HG03159 (cell line): ENCODE data around the gene SSTR3.
A peak's percentile ranks its signal among the peaks of the same experiment; 100 is the strongest.
"Not testable (repeated sequence)": the region's sequence is repeated elsewhere in the genome, so short reads cannot be mapped to it uniquely, and the experiment has no call there.

ENCODE experiments used
- ATAC-seq: cut with Tn5 transposase; IDR thresholded peaks from one replicate; pipeline ENCODE4 v1.9.1; 2021; ENCODE audit warnings: mild to moderate bottlenecking, moderate library complexity; ENCODE audit not compliant: unreplicated experiment

SSTR3 gene

DNA sequence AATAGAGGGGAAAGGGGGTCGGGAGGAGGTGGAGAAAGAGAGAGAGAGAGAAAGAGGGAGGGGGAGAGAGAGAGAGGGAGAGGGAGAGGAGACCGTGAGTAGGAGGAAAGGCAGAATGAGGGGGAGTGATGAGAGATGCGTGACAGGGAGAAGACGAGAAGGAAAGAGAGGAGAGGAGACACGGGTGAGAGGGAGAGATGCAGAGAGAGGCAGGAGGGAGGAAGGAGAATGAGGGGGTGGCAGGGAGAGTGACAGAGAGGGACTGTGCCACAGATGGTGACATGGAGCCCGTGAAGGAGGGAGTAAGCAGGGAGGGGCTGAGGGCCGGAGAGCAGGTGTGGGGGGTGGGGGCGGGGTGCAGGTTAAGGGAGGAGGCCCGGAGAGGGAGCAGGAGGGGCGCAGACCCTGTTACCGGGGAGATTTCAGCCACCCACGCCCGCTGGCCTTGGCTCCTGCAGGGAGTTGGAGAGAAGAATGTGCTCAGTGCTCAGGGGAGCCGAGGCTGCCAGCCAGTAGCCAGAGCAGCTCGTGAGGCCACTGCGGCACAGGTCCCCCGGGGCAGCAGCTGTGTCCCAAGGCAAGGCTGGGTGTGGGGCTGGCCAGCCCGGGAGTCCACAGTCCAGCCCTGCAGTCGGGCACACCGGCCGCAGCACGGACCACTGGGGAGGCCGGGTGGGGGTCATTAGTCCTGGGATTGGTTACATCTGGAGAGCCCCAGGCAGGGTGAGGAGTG, at the start of gene SSTR3:
TSS of gene SSTR3 (minus strand) at position 304 of the 733 bp plus-strand sequence. CDS start 4,674 bp downstream, outside the sequence.
- no peak for ATAC-seq

DNA sequence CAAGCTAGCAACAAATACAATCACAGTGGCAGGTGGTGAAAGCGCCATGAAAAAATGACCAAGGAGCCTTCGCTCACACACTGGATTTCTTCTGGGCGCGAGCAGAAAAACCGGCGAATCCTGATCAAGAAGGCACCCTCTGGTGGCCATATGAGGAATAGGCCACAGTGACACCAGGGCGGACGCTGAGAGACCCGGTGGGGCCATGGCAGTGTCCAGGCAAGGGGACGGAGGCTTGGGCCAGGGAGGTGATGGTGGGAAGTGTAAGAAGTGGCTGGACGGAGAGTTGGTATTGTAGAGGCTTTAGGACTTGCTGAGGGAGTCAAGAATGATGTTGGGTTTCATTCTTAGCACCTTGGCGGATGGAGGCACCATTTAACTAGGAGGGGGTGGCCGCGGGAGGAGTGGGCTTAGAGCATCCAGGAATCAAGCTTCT, 48.6 kb upstream of the SSTR3 start:
- ATAC-seq, result no peak

DNA sequence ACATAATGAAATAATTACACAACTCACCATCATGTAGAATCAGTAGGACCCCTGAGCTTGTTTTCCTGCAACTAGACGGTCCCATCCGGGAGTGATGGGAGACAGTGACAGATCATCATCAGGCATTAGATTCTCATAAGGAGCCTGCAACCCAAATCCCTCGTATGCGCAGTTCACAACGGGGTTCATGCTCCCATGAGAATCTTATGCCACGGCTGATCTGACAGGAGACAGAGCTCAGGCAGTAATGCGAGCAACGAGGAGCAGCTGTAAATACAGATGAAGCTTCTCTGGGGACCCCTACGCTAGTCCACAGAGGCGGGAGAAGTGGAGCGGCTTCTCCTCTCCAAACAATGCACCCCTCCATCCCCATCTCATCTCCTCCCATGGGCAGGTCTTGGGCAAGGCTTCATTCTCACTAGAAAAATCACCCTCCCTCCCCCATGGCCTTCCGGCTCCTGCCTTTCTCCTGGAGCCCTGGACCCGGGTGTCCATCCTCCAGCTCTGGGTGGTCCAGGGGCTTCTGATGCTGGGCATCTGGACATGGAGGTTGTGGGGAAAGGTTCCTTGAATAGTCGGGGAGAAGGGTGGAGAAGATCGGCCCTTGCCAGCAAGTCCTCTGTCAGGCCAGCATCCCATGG, 48.0 kb upstream of the SSTR3 start:
- no peak for ATAC-seq

DNA sequence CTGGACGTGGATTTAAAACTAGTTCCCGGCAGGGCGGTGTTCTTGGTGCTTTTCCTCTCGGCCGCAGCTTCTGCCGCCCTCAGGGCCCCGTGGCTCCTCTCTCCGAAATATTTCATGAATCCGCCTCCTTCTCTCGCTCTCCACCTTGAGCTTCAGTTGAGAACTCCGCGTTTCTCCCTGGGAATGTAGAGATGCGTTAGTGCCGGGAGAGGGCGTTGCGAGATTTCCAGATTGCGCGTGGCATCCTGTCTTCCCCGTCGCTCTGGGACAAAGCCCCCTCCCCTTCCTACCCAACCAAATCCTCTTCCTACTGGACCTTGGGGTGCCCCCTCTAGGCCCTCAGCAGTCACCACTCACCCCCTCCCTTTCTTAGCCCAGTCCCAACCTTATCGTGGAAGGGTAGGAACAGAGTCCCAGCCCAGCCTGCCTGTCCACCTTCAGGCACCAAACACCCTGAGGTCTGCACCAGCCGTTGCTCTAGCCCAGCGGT, 47.3 kb upstream of the SSTR3 start:
- no peak for ATAC-seq

DNA sequence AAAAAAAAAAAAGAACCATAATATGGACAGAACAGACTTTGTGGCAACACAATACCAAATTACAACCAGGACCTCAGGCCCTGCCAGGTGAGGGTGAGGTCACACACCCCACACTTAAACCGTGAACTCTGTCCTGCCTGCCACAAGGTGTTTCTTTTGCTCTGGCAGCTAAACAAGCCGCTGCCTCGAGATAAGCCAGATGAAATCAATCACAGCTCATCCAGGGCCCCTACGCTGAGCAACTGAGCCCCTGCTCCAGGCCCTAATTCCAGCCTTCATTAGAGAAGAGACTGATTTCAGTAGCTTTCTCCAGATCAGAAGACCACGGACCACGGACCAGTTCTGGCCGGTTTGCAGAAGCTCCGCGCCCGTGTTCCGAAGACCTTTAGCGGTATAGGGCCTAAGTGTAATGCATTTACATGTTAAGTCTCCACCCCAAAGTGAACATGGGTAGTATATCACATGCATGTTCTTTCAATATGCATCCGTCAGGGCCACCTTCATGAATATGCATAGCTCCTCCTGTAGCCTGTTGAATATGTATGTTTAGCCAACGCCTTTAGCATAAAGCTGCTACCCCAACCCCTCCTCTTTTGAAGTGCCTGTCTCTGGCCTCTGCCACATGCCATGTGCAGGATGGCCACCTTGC, 46.6 kb upstream of the SSTR3 start:
- no peak for ATAC-seq

DNA sequence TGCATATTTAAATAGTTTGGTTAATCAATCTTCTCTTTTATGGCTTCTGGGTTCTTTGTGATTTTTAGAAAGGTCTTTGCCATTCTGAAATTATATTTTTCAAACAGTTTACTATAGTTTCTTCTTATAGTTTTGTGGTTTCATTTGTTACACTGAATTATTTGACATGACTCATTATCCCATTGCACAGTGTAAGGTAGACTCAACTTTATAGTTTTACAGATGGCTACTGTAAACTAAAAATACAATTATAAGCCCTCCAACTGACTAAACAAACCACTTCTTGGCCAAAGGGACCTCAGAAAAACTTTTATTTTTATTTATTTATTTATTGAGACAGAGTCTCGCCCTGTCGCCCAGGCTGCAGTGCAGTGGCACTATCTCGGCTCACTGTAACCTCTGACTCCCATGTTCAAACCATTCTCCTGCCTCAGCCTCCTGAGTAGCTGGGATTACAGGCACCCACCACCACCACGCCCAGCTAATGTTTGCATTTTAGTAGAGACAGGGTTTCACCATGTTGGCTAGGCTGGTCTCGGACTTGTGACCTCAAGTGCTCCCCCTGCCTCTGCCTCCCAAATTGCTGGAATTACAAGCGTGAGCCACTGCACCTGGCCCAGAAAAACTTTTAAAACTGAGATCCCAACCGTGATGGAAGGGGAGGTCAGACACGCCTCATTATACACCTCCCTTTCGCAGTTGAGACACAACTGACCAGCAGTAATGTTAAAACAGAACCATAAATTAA, 45.9 kb upstream of the SSTR3 start:
- ATAC-seq, result no peak

DNA sequence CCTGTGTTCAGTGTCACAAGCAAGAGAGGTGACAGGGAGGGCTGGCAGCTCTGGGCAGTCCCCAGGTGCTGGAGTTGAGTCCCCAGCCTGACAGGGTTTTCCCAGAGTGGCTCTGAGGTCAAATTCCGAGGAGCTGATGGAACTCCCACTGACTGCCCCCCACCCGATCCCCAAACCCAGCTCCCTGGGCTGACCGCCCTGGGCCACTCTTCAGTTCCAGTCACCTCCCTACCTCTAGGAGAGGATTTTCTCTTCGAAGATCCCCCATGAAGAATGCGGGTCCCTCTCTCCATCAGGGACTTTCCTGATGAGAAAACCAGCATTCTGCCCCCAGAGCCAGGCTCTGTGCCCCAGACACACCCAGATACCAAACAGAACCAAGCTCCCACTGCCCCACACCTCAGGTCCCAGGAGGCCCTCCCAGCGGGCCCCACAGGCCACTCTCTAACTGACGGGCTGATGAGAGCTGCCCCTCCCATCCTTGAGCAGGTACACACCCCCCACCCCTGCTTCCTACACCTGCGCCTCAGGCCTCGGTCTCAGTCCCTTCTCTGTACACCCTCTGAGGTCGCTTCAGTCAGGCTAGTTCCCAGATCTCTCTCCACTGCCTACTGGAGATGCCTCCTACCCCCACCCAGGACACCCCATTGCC, 43.9 kb upstream of the SSTR3 start:
- no peak for ATAC-seq

DNA sequence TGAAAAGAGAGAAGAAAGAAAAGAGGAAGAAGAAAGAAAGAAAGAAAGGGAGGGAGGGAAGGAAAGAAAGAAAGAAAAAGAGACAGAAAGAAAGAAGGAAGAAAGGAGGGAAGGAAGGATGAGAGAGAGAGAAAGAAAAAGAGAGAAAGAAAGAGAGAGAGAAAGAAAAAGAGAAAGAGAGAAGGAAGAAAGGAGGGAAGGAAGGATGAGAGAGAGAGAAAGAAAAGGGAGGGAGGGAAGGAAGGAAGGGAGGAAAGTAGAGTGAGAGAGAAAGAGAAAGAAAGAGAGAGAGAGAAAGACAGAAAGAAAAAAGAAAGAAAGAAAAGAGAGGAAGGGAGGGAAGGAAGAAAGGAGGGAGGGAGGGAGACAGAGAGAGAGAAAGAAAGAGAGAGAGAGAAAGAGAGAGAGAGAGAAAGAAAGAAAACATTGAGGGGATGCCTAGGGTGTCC, 43.3 kb upstream of the SSTR3 start:
- ATAC-seq, result no peak

DNA sequence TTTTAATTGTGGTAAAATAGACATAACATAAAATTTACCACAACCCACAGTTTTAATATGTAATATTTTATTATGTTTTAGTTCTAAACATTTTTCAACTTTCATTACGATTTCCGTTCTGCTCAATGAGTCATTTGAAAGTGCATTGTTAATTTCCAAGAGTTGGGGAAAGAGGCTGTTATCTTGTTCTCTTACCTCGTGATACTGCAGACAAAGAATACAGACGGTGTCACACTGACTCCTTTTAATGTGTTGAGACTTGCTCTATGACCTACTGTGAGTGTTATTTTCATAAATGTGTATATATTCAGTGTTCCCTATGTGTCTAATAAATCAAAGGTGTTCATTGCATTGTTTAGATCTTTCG, 42.6 kb upstream of the SSTR3 start:
- no peak for ATAC-seq

DNA sequence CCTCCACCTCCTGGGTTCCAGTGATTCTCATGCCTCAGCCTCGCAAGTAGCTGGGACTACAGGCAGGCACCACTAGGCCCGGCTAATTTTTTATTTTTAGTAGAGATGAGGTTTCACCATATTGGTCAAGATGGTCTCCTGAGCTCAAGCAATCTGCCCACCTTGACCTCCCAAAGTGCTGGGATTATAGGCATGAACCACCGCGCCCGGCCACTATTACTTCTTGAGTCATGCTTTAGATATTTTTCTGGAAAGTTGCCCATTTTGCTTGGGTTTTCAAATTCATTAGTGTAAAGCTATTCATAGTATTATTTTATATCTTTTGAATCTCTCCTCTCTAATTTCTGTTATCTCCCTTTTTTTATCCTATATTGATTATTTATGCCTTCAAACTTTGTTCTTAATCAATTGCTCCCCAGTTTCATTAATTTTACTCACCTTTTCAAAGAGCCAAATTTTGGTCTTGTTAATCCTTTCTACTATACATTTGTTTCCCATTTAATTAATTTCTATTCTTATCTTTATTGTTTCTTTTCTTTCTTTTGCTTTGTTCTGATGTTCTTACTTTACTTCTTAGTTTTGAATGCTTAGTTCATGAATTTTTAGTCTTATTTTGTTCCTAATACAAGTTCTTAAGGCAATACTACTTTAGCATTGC, 42.1 kb upstream of the SSTR3 start:
- ATAC-seq, result no peak

DNA sequence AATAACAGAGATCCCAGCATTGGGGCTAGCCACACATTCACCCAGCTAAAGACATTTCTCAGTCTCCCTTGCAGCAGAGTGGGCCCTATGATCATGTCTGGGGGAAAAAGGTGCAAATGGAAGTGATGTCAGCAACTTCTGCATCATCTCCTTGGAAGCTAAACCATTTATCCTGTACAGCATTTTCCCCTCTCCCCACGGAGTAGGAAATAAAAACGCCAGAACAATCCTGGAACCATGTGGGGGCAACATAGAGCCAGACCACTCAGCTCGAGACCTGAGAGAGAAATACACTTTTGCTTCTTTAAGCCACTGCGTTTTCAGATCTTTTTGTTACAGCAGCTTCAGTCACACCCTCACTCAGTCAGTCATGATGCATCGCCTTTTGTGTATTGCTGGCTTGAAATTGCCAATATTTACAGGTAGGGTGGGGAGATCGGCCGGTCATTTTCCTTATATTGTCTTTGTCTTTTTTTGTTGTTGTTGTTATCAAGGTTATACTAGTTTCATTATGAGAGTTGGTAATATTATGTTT, 40.9 kb upstream of the SSTR3 start:
- ATAC-seq, result no peak

DNA sequence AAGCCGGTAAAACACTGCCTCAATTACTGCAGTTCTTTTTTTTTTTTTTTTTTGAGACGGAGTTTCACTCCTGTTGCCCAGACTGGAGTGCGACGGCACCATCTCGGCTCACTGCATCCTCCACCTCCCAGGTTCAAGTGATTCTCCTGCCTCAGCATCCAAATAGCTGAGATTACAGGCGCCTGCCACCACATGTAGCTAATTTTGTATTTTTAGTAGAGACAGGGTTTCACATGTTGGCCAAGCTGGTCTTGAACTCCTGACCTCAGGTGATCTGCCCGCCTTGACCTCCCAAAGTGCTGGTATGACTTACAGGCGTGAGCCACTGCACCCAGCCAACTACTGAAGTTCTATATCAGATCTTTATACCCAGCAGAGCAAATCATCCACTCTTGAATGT, 39.6 kb upstream of the SSTR3 start:
- not testable (repeated sequence) for ATAC-seq

DNA sequence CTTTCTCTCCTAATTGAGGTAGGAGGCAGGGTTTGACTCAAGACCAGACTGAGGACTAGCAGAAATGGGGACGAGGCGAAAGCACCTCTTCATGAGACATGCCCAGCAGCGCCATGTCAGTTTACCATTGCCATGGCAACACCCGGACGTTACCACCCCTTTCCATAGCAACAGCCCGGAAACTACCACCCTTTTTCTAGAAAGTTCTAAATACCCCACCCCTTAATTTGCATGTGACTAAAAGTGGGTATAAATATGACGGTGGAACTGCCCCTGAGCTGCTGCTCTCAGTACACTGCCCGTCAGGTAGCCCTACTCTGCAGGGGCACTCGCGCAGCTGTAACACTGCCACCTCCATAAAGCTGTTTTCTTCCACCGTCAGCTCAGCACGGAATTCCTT, 37.7 kb upstream of the SSTR3 start:
- ATAC-seq, result no peak

DNA sequence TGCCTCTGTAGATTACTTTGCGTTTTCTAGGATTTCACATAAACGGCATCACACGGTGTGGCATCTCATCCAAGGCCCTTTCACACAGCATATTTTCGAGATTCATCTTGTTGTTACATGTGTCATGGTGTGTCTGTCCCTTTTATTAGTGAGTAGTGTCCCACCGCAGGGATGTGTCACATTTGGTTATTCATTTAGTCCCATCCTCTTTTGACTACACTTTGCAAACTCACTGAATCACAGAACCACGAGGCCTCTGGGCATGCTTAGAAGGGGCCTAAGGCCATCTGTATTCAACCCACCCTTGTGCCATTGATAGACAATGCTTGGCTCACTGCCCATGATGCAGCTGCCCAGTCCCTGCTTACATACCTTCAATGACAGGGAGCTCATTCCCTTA, 36.0 kb upstream of the SSTR3 start:
- ATAC-seq, result no peak

DNA sequence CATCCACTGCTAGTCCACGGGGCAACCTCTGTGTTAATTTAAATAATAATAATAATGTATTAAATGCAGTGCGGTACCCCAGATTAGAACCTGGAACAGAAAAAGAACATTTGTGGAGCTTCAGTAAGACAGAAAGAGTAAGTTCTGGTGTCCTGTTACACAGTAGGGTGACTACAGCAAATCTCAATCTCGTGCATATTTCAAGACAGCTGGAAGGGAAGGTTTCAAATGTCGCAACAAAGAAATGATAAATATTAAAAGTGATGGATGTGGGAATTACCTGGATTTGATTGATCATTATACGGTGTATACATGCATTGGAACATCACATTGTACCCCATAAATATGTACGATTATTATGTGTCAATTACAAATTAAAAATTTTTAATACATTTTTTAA, 33.5 kb upstream of the SSTR3 start:
- ATAC-seq, result no peak

DNA sequence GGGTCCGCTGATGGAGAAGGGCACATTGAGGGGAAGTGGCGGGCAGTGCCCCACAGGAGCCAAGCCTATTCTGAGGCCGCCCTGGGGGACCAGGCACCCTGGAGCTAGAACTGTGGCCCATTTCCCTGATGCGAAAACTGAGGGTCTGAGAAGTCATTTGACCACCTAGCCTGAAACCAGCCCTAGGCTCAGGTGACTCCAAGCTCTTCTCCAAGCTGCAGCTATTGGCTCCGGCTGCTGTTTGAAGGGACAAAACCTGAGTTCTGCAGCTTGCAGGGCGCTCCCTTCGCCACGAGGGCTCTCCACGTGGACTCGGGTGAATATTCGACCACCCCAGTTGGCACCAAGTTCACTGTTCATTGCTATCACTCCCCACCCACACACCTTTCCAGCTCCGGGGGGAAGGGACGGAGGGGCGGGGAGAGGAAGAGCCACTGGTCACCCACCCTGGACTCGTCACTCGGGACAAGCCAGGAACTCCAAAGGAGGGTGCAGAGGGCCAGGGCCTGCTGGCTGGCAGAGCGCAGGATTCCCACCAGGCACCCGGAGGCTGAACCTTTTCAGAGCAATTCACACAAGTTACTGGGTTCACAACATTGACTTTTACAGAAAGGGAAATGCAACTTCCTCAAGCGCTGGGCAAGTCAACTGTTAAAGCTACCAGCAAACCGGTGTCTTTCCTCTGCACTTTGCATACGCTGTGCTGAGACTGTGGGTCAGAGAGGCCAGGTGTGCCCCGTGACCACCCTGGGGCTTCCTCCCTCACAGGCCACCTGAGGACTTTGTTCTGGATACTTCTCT, 32.8 kb upstream of the SSTR3 start:
- ATAC-seq, result no peak

DNA sequence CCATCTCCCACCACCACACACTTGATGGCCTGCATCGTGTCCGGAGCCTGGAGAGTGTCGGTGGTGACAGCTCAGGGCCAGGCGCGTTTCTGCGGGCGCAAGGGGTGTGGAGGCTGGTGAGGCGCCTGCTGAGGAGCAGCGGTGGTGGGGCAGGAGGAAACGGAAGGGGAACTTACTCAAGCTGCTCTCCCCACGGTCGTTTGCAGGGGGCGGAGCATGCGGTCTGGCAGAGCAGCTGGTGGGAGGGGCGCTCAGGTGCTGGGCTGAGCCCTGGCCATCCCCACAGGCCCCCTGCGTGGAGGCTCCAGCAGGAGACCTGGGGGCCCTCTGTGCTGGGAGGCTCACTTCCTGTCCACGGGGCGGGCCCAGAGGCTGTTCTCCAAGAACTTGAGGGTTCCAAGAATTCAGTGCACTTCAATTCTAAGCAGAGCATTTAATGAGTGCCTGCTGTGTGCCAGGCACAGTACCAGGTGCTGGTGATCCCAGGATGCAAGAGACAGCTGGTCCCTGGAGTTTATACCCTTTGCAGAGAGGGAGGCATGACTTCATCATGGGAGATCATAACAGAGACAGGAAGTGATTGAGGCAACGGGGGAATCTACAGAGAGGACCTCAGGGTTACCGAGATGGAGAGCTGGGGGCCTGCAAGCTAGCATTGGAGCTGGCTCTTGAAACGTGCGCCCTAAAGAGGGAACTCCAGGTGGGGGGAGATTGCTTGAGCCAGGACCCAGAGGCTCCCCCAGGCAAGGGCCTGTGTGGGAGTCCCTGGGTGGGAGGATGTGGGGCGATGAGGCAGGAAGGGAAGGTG, 32.0 kb upstream of the SSTR3 start, which contains the start of gene RAC2:
TSS of gene RAC2 (minus strand) at position 156 of the 808 bp plus-strand sequence. CDS start at position 35, 121 bp downstream.
- ATAC-seq, result peak; percentile 54
